Heart left ventricle (tissue), 16 donors: Measurements from ENCODE around the gene SRSF10. TPM values are rescaled to one million over a fixed set of nuclear protein-coding genes. Genes with fewer than 3 reads are reported as not detected.
A peak's percentile ranks its signal among the peaks of the same experiment; 100 is the strongest.
"Not testable (repeated sequence)": the region's sequence is repeated elsewhere in the genome, so short reads cannot be mapped to it uniquely, and the experiment has no call there.

ENCODE experiments used
- ATAC-seq, 4 donors: fragments of 200-7000 bp; cut with Tn5 transposase; one replicate each; pipeline ENCODE4 v1.9.1; 2020 to 2022; ENCODE audit warnings: moderate library complexity in 4 of 4, mild to moderate bottlenecking in 3 of 4, moderate number of reproducible peaks in 1 of 4
- DNase-seq, 5 donors: peaks; one replicate each; pipeline ENCODE4 v3.0.0-alpha.2; 2020
- H3K27ac ChIP-seq, 12 donors: fragments of 200-600 bp; sonication (generic) in 4 of 12; one replicate each; pipeline versions ENCODE4 v1.5.0 to v1.8.0; 2016 to 2022; ENCODE audit warnings: mild to moderate bottlenecking in 2 of 12
- H3K27me3 ChIP-seq, 9 donors: fragments of 200-600 bp; sonication (generic) in 2 of 9; one replicate each; pipeline versions ENCODE4 v1.5.1 to v1.8.0; 2016 to 2022; ENCODE audit warnings: mild to moderate bottlenecking in 3 of 9
- H3K36me3 ChIP-seq, 9 donors: fragments of 200-600 bp; sonication (generic) in 2 of 9; one replicate each; pipeline versions ENCODE4 v1.5.0 to v1.8.0; 2018 to 2022; ENCODE audit warnings: mild to moderate bottlenecking in 2 of 9
- H3K4me1 ChIP-seq, 12 donors: fragments of 200-600 bp; sonication (generic) in 4 of 12; one replicate each; pipeline versions ENCODE4 v1.5.0 to v1.8.0; 2016 to 2022; ENCODE audit warnings: mild to moderate bottlenecking in 3 of 12
- H3K4me3 ChIP-seq, 12 donors: fragments of 200-600 bp; sonication (generic) in 4 of 12; one replicate each; pipeline versions ENCODE4 v1.5.0 to v1.8.0; 2017 to 2022; ENCODE audit warnings: mild to moderate bottlenecking in 9 of 12, moderate library complexity in 4 of 12
- H3K9me3 ChIP-seq, 12 donors: fragments of 200-600 bp; sonication (generic) in 4 of 12; one replicate each; pipeline versions ENCODE4 v1.5.0 to v1.8.0; 2016 to 2022; ENCODE audit warnings: mild to moderate bottlenecking in 1 of 12
- POLR2A ChIP-seq, 2 donors: fragments of 450-650 bp; IDR thresholded peaks; one replicate each; pipeline ENCODE4 v1.6.1; 2017; ENCODE audit warnings: antibody characterized with exemption in 2 of 2, mild to moderate bottlenecking in 2 of 2, moderate library complexity in 2 of 2
- WGBS, 4 donors: extraction: QIAGEN DNeasy Blood & Tissue Kit in 2 of 4; methylation state at CpG; one replicate each; pipeline versions ENCODE4 v1.1.5 to v1.1.7; 2013 to 2018; 5-methylcytosine and 5-hydroxymethylcytosine counted together
- intact Hi-C, 10 donors: fragments of 100-400 bp; cut with DNase I; formaldehyde crosslinking; loops; one replicate each; pipeline versions ENCODE4 v1.11.1 to v1.14.2; 2022
- polyA plus RNA-seq, 2 donors: library from polyadenylated mRNA; stranded (reverse); fragments of 200-250 nt; gene quantifications; one replicate each; pipeline ENCODE4 v1.2.3, GENCODE V29; 2013
- total RNA-seq, 9 donors: library from RNA; depleted of rRNA in 2 of 9; stranded (reverse); fragments of >200 nt in 2 of 9; fragmentation: NEBNext Ultra II Directional in 3 of 9; extraction: Animal tissue kit (Norgen Biotek cat#: 25700) in 3 of 9; gene quantifications; one replicate each; pipeline versions ENCODE4 v1.1.0 to v1.2.4, GENCODE V29; 2016 to 2023
- TF ChIP-seq, protein P1 (sequence below), 12 donors: fragments of 200-600 bp; sonication (generic) in 4 of 12; IDR thresholded peaks; one replicate each; pipeline versions ENCODE4 v1.5.0 to v1.8.0; 2018 to 2022; ENCODE audit warnings: antibody characterized with exemption in 12 of 12, mild to moderate bottlenecking in 5 of 12
- donor health status: ischemic (EF 13 %, LVEDD 7.1; RV severe dilation, severe dysfunction).
- donor health status: healthy with polysubstance abuse.
- donor health status: DM: no; HTN: yes; CAD: no.
- donor health status: DM: no; HTN: no; CAD: no.
- donor health status: ischemic (EF 25% LVEDD 6.9; RV normal size, moderate dysfunction).
- donor health status: ischemic (EF 25% LVEDD 5.7; RV mildly dilated, moderate dysfunction).
- donor health status: healthy.
- donor health status: DM: yes; HTN: yes; CAD: no.
- donor health status: ischemic (EF 35%, LVEDD 5.7; RV mildly dilated, moderate dysfunction).
- donor health status: nonischemic (EF 11% LVEDD 7.7; RV severe dilation, severe dysfunction).
- donor health status: DM: yes; HTN: yes; CAD: no.
- donor health status: PGD.
- donor health status: ischemic (EF 29% LVEDD 5.4; RV normal size, mild dysfunction).
- donor health status: nonischemic (EF 23%, LVEDD 6.1; RV moderate dilation, normal function).

The SRSF10 gene
- total and polyA plus RNA-seq, 11 donors: 34.3 to 60.9 (median 47.3) TPM

GRCh38 chr1:24018611-24019580, 38.8 kb upstream of the SRSF10 start:
- intact Hi-C loops: loop anchor here in 5 of 10 donors (2.0 to 5.0 kb wide), 3 partner anchors 37 to 40 kb away; partner anchors contain the start of gene SRSF10 (in 4 of the 5)
- Histone ChIP-seq H3K27ac (peak overlapping the region; percentile 78 to 95 (median 90)), H3K27me3 (no peaks in the 10 kb centered on the region), H3K36me3 (no peaks in the 10 kb centered on the region), H3K4me3 (peak overlapping the region in 4 of 12 donors; percentile 1 to 29 (median 24)), H3K9me3 (no peaks in the 10 kb centered on the region), H3K4me1 (peaks cover 3 to 85% (median 59%) of the 10 kb centered on the region in 12 donors)
- DNase-seq (peak; percentile 94 to 98 (median 97)), ATAC-seq (peak; percentile 87 to 90 (median 88))
- peak in 1 of 2 donors; percentile 30 for TF ChIP-seq POLR2A (IDR thresholded peaks at IDR 0.05)
- TF ChIP-seq, protein P1, sequence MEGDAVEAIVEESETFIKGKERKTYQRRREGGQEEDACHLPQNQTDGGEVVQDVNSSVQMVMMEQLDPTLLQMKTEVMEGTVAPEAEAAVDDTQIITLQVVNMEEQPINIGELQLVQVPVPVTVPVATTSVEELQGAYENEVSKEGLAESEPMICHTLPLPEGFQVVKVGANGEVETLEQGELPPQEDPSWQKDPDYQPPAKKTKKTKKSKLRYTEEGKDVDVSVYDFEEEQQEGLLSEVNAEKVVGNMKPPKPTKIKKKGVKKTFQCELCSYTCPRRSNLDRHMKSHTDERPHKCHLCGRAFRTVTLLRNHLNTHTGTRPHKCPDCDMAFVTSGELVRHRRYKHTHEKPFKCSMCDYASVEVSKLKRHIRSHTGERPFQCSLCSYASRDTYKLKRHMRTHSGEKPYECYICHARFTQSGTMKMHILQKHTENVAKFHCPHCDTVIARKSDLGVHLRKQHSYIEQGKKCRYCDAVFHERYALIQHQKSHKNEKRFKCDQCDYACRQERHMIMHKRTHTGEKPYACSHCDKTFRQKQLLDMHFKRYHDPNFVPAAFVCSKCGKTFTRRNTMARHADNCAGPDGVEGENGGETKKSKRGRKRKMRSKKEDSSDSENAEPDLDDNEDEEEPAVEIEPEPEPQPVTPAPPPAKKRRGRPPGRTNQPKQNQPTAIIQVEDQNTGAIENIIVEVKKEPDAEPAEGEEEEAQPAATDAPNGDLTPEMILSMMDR (IDR thresholded peaks at IDR 0.05): peak in 1 of 12 donors; percentile 5
- 26 to 36% (median 29%) methylated on average over 18 to 20 of the region's 20 CpGs for WGBS, 4 donors

- Histone ChIP-seq H3K4me1 (peaks cover 3 to 70% (median 48%) of the 10 kb centered on the region in 12 donors), H3K27me3 (no peaks in the 10 kb centered on the region), H3K4me3 (no peak overlapping the region), H3K9me3 (peaks cover 0 to 9% (median 0%) of the 10 kb centered on the region in 12 donors), H3K27ac (peak overlapping the region; percentile 82 to 95 (median 89)), H3K36me3 (no peaks in the 10 kb centered on the region)
- 25 to 38% (median 29%) methylated on average over 6 of the region's 6 CpGs for WGBS, 4 donors
- ATAC-seq (peak; percentile 39 to 72 (median 53)), DNase-seq (peak in 2 of 5 donors; percentile 38 to 58)
- TF ChIP-seq, protein P1 (IDR thresholded peaks at IDR 0.05): no peak
- no peak for TF ChIP-seq POLR2A (IDR thresholded peaks at IDR 0.05)
- intact Hi-C loops: loop anchor here in 4 of 10 donors (1.0 to 5.0 kb wide), 3 partner anchors 33 to 35 kb away; partner anchors contain the start of gene SRSF10 (in 4 of the 4)
These were observed 35.4 kb upstream of the SRSF10 start for GRCh38 chr1:24015221-24016210.

GRCh38 chr1:24012878-24013277, 32.8 kb upstream of the SRSF10 start:
- H3K9me3 ChIP-seq, DNase-seq, H3K36me3 ChIP-seq, ATAC-seq, H3K27me3 ChIP-seq, H3K4me3 ChIP-seq, intact Hi-C loops: not testable (repeated sequence)
- WGBS, 4 donors: 88 to 99% (median 97%) methylated on average over 8 of the region's 8 CpGs
- Histone ChIP-seq H3K27ac (peak overlapping the region in 1 of 12 donors; percentile 64), H3K4me1 (peaks cover 3 to 58% (median 31%) of the 10 kb centered on the region in 12 donors)

GRCh38 chr1:24010650-24011049, 30.5 kb upstream of the SRSF10 start:
- no peak overlapping the region for H3K27ac ChIP-seq
- no peaks in the 10 kb centered on the region for H3K27me3 ChIP-seq
- H3K4me3 ChIP-seq: no peak overlapping the region
- DNase-seq (no peak), ATAC-seq (no peak)
- no peak for TF ChIP-seq POLR2A (IDR thresholded peaks at IDR 0.05)
- TF ChIP-seq, protein P1 (IDR thresholded peaks at IDR 0.05): no peak
- no peaks in the 10 kb centered on the region for H3K36me3 ChIP-seq
- H3K9me3 ChIP-seq: peaks cover 0 to 18% (median 0%) of the 10 kb centered on the region in 12 donors
- peaks cover 0 to 43% (median 10%) of the 10 kb centered on the region in 12 donors for H3K4me1 ChIP-seq
- 51 to 67% (median 62%) methylated on average over 3 to 5 of the region's 5 CpGs for WGBS, 4 donors
- intact Hi-C loops: no loop called here
